Choroid plexus epithelial cell (primary cell): Measurements from ENCODE around the gene P4HA3.

Experiments used
- DNase-seq: peaks from one replicate; pipeline ENCODE4 v3.0.0-alpha.2; 2010; ENCODE audit warnings: low read depth
- H3K4me3 ChIP-seq: 2 replicates; pipeline ENCODE4 v1.5.1; 2011; ENCODE audit warnings: low read depth, mild to moderate bottlenecking, control low read depth, low read length, moderate library complexity
- TF ChIP-seq, protein P1 (sequence below): conservative IDR thresholded peaks from 2 replicates; pipeline ENCODE4 v1.5.1; 2011; ENCODE audit warnings: low read depth, mild to moderate bottlenecking, control low read depth, inconsistent platforms, low read length, moderate library complexity

Gene P4HA3

DNA sequence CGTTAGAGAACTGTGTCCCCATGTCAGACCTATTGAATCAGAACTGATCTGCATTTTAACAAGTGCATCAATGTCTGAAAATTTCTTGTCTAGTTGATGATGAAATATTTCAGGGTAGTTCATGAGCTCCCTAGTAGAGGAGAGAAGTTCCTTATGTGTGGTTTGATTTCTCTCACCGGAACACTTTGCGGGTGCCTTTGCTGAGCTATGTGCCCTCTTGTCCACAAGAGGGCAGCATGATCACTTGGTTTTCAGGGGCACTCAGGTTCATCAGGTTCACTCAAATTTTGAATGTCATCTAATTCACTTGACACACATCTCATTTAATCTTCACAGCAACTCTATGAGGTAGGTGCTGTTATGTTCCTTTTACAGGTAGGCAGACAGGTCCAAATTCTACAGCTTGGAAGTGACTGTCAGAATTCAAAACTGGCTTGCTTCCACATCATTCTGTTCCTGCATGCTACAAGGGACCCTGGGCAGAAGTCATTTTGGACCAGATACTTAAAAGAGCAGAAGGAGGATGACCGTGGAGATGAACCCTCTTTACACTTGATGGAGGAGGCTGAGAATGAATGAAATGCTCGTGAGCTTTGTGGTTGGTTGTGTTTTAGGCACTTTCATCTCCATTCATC lies 55.6 kb downstream of the P4HA3 start:
- peak; percentile 84 for DNase-seq
- H3K4me3 ChIP-seq = no peak overlapping the region
- TF ChIP-seq, protein P1, sequence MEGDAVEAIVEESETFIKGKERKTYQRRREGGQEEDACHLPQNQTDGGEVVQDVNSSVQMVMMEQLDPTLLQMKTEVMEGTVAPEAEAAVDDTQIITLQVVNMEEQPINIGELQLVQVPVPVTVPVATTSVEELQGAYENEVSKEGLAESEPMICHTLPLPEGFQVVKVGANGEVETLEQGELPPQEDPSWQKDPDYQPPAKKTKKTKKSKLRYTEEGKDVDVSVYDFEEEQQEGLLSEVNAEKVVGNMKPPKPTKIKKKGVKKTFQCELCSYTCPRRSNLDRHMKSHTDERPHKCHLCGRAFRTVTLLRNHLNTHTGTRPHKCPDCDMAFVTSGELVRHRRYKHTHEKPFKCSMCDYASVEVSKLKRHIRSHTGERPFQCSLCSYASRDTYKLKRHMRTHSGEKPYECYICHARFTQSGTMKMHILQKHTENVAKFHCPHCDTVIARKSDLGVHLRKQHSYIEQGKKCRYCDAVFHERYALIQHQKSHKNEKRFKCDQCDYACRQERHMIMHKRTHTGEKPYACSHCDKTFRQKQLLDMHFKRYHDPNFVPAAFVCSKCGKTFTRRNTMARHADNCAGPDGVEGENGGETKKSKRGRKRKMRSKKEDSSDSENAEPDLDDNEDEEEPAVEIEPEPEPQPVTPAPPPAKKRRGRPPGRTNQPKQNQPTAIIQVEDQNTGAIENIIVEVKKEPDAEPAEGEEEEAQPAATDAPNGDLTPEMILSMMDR = peak; percentile 91

DNA sequence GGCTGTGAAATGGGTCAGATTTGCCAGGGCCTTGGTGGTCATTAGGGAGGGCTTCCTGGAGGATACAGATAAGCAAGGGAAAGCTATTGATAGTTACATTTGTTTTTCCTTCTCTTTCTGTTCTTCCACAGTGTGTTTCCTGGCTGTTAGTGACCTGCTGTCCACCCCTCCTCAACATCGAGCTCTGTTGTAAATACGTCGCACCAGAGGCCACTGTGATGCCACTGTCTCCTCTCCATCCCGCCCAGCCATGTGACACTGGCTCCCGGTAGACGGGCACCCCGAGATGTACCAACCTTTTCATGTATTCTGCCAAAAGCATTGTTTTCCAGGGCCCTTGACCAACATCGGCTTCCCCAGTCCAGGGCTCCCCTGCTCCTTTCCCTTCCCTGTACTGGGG lies 58.1 kb downstream of the P4HA3 start:
- H3K4me3 ChIP-seq = no peak overlapping the region
- TF ChIP-seq, protein P1 = no peak
- no peak for DNase-seq

DNA sequence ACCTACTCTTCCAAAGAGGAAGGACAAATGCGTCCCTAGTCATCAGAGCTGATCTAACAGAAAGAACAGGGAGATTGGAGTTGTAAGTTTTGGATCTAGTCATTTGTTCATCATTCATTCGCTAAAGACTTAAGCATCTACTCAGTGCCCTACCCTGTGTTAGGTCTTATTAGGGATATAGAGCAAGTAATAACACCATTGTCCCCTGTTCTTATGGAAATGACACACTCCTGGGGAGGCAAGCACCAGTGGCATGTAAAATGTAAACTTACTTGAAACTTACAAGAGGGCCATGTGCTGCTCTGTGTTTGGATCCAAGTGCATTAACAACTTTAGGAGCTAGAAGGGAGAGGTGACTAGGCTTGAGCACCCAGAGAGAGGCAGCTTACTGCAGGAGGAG lies 61.9 kb downstream of the P4HA3 start:
- DNase-seq = no peak
- TF ChIP-seq, protein P1 = no peak
- H3K4me3 ChIP-seq = no peak overlapping the region

DNA sequence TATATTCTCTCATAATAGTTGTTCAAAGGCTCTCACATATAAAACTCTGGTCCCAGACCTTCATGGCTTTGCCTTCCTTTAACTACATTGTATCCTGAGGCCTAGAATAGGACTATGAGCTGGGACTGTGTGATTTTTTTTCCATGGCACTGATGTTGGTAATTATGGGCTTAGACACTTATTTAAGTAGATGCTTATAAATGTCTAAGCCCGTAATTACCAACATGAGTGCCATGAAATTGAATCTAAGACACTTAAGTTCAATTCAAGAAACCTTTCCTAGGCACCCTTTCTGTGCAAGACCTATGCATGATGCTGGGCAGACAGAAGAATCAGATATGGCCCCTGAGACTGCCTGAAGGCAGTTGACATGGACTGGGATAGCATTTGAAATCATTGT lies 63.0 kb downstream of the P4HA3 start:
- TF ChIP-seq, protein P1 = no peak
- no peak for DNase-seq
- no peak overlapping the region for H3K4me3 ChIP-seq

DNA sequence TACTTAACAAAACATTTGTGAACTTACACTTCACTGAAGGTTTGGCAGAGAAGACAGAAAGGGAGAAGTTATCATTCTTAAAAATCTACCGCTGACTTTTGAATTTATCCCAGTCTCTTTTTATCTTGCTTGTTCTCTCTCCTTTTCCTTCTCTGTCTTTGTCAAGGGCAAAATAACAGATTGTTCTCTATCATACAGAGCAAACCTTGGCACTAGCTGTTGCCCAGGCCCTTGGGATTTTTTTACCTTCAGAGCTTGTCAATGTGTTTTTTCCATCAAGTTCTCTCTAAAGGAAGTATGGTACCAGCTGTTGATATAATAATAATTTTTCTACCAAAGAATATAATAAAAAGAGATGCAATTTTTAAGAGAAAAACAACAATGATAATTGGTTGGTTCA lies 73.2 kb downstream of the P4HA3 start:
- TF ChIP-seq, protein P1 = no peak

DNA sequence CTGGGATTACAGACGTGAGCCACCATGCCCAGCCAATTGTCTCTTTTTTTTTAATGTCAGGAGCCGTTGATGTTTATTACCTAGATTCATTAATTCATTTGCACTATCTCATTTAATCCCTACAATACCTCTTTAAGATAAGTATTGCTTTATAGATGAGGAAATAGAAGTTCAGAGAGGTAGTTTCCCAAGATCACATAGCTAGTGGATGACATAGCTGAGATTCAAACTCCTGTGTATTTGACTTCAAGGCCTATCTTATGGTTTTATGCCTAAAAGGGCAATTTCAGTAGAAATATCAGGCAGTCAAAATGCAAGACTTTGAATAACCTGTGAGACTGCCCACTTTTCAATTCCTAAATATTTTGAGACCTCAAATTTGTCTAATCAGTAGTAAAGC lies 73.9 kb downstream of the P4HA3 start:
- H3K4me3 ChIP-seq = no peak overlapping the region
- peak; percentile 22 for DNase-seq
- TF ChIP-seq, protein P1 = no peak

More for the DNA sequence above, 73.2 kb downstream of the P4HA3 start:
- no peak for DNase-seq
- no peak overlapping the region for H3K4me3 ChIP-seq

DNA sequence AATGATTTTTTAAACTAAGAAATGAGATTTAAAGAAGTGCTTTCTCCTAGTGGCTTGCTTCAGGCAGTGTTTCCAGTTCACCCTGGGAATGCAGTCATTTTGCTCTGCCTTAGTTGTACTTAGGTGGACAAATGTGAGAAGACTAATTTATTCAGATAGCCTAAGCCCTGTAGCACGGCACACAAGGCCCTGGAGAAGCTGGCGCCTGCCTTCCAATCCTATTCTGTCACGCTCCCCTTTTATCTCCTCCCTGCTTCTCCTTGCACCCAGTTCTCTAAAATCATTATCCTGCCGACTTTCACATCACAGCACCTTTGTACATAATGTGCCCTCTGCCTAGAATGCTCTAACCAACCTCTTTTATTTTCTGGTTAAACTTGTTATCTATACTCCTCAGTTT lies 76.3 kb downstream of the P4HA3 start:
- TF ChIP-seq, protein P1 = no peak
- no peak overlapping the region for H3K4me3 ChIP-seq
- DNase-seq = no peak
